Spleen (tissue), 11 donors: ENCODE measurements around the gene FSHR. TPM values are rescaled to one million over a fixed set of nuclear protein-coding genes. Genes with fewer than 3 reads are reported as not detected.

Source experiments
- DNase-seq: peaks from one replicate; pipeline ENCODE4 v3.0.0-alpha.2; 2020
- H3K27ac ChIP-seq, 8 donors: fragments of 200-600 bp; sonication (generic) in 7 of 8; 1 replicate in 4 of 8; 2 replicates in 4 of 8; pipeline versions ENCODE4 v1.5.0 to v1.8.0; 2016 to 2021; ENCODE audit warnings: inconsistent platforms in 4 of 8, mild to moderate bottlenecking in 4 of 8, moderate library complexity in 1 of 8
- H3K27me3 ChIP-seq, 7 donors: fragments of 200-600 bp; sonication (generic) in 6 of 7; replicated peaks in 1 of 7; 1 replicate in 4 of 7; 2 replicates in 3 of 7; pipeline versions ENCODE4 v1.5.0 to v1.8.0; 2016 to 2021; ENCODE audit warnings: inconsistent platforms in 3 of 7, mild to moderate bottlenecking in 1 of 7
- H3K36me3 ChIP-seq, 6 donors: fragments of 200-600 bp; sonication (generic) in 5 of 6; 1 replicate in 4 of 6; 2 replicates in 2 of 6; pipeline versions ENCODE4 v1.5.0 to v1.8.0; 2016 to 2021; ENCODE audit warnings: inconsistent platforms in 2 of 6
- H3K4me1 ChIP-seq, 6 donors: fragments of 200-600 bp; sonication (generic) in 5 of 6; 1 replicate in 3 of 6; 2 replicates in 3 of 6; pipeline versions ENCODE4 v1.5.0 to v1.8.0; 2016 to 2021; ENCODE audit warnings: inconsistent platforms in 3 of 6
- H3K4me3 ChIP-seq, 8 donors: fragments of 200-600 bp; sonication (generic) in 7 of 8; 1 replicate in 4 of 8; 2 replicates in 4 of 8; pipeline versions ENCODE4 v1.5.0 to v1.8.0; 2016 to 2021; ENCODE audit warnings: inconsistent platforms in 4 of 8, mild to moderate bottlenecking in 4 of 8, moderate library complexity in 2 of 8
- H3K9me3 ChIP-seq, 8 donors: fragments of 200-600 bp; sonication (generic) in 7 of 8; 1 replicate in 4 of 8; 2 replicates in 4 of 8; pipeline versions ENCODE4 v1.5.0 to v1.8.0; 2016 to 2021; ENCODE audit warnings: inconsistent platforms in 4 of 8
- POLR2A ChIP-seq, 3 donors: fragments of 450-650 bp; IDR thresholded peaks; one replicate each; pipeline ENCODE4 v1.5.1; 2017; ENCODE audit warnings: antibody characterized with exemption in 3 of 3, mild to moderate bottlenecking in 1 of 3
- POLR2AphosphoS5 ChIP-seq, 3 donors: sonication (generic); formaldehyde crosslinking; IDR thresholded peaks; one replicate each; pipeline ENCODE4 v1.5.1; 2017; ENCODE audit warnings: antibody characterized with exemption in 3 of 3
- WGBS, 5 donors: extraction: QIAGEN DNeasy Blood & Tissue Kit in 3 of 5; methylation state at CpG; one replicate each; pipeline versions ENCODE4 v1.1.5 to v1.1.7; 2013 to 2018; 5-methylcytosine and 5-hydroxymethylcytosine counted together
- intact Hi-C: fragments of 100-400 bp; cut with DNase I; formaldehyde crosslinking; loops from one replicate; pipeline ENCODE4 v1.15.0; 2023; ENCODE audit warnings: low total_unique reads
- polyA plus RNA-seq, 3 donors: library from polyadenylated mRNA; stranded (reverse); fragments of 200-250 nt; gene quantifications; one replicate each; pipeline ENCODE4 v1.2.1, GENCODE V29; 2013
- total RNA-seq, 7 donors: library from RNA; depleted of rRNA in 3 of 7; stranded (reverse); fragments of >200 nt in 3 of 7; fragmentation: NEBNext Ultra II Directional in 4 of 7; extraction: Animal tissue kit (Norgen Biotek cat#: 25700) in 4 of 7; gene quantifications; one replicate each; pipeline versions ENCODE4 v1.1.0 to v1.2.1, GENCODE V29; 2016 to 2021
- TF ChIP-seq, protein P1 (sequence below), 11 experiments: fragments of 200-600 bp in 7 of 11; fragments of 450-650 bp in 4 of 11; sonication (generic) in 4 of 11; IDR thresholded peaks in 8 of 11; conservative IDR thresholded peaks in 3 of 11; 1 replicate in 7 of 11; 2 replicates in 4 of 11; pipeline versions ENCODE4 v1.4.0 to v1.8.0; 2016 to 2021; ENCODE audit warnings: antibody characterized with exemption in 11 of 11, inconsistent platforms in 4 of 11, mild to moderate bottlenecking in 1 of 11
- donor health status: healthy with polysubstance abuse.
- donor health status: DM: no; HTN: no; CAD: no; lungs with moderate emphysema.
- donor health status: DM: no; HTN: no; CAD: no.
- donor health status: Bipolar disorder and iron deficiency.
- donor health status: healthy.
- donor health status: DM: no; HTN: no; CAD: no.
- donor health status: DM: yes; HTN: yes; CAD: no.

FSHR gene
- total and polyA plus RNA-seq, 10 donors: 0.03 TPM; not detected in 9

DNA sequence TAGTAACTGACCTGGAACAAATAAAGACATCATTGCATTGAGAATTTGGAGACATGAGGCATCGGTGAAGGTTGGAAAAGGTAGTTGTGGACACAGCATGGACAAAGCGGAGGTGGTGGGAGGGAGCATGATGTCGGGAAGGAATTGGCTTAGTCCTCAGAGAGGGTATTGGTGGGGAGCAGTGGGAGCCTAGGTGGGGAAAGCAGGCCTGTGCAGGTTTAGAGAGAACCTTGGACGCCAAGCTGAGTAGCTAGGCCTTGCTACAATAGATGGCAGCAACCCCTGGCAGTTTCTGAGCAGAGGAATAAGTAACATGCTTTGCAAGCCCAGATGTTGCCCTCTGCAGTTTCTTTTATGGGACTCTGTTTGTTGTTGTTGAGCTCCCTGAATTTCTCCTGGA, 221.6 kb downstream of the FSHR start:
- Histone ChIP-seq H3K4me1 (no peaks in the 10 kb centered on the region), H3K27ac (no peak overlapping the region), H3K36me3 (no peaks in the 10 kb centered on the region), H3K9me3 (no peaks in the 10 kb centered on the region), H3K27me3 (no peaks in the 10 kb centered on the region), H3K4me3 (no peak overlapping the region)
- DNase-seq: no peak
- intact Hi-C loops: no loop called here
- TF ChIP-seq POLR2AphosphoS5 (IDR thresholded peaks at IDR 0.05): no peak
- no peak for TF ChIP-seq POLR2A (IDR thresholded peaks at IDR 0.05)
- TF ChIP-seq, protein P1, sequence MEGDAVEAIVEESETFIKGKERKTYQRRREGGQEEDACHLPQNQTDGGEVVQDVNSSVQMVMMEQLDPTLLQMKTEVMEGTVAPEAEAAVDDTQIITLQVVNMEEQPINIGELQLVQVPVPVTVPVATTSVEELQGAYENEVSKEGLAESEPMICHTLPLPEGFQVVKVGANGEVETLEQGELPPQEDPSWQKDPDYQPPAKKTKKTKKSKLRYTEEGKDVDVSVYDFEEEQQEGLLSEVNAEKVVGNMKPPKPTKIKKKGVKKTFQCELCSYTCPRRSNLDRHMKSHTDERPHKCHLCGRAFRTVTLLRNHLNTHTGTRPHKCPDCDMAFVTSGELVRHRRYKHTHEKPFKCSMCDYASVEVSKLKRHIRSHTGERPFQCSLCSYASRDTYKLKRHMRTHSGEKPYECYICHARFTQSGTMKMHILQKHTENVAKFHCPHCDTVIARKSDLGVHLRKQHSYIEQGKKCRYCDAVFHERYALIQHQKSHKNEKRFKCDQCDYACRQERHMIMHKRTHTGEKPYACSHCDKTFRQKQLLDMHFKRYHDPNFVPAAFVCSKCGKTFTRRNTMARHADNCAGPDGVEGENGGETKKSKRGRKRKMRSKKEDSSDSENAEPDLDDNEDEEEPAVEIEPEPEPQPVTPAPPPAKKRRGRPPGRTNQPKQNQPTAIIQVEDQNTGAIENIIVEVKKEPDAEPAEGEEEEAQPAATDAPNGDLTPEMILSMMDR (IDR thresholded peaks at IDR 0.05 in 8 of 11, conservative IDR thresholded peaks at IDR 0.05 in 3 of 11): no peak
- 80 to 90% (median 82%) methylated on average over 4 of the region's 4 CpGs for WGBS, 5 donors

DNA sequence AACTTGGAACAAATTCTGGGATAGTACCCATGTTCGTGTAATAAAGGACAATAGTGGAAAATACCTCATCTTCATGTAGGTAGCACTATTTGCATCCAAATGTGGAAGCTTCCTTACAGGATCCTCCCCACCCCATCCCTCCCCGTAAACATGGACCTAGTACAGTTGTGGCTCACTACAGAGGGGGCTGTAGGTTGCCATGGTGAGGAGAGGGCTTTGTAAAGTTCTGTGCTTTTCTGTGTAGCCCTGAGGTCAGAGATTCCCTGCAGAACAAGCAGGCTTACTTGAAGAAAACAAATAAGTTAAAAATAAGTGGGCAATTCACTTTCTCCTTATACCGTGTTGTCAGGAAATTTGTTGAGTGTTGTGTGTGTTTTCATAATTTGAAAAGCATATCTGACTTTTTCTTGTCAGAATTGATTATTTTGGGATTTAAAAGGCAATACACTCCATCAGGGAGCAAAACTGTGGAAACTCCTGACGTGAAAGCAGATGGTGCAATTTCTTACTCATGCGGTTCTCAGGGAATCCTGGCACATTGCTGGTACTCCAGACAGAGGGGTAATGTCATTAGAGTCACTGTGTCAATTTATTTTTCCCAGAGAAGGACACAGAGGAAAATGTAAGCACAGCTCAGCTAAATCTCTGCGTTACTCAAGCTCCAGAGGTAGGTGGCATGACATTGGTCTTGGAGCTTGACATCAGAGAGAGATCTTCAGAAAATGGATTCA, 224.6 kb downstream of the FSHR start:
- Histone ChIP-seq H3K4me3 (no peak overlapping the region), H3K36me3 (no peaks in the 10 kb centered on the region), H3K4me1 (no peaks in the 10 kb centered on the region), H3K27ac (no peak overlapping the region), H3K27me3 (no peaks in the 10 kb centered on the region), H3K9me3 (peaks cover 0 to 10% (median 0%) of the 10 kb centered on the region in 8 donors)
- 75 to 82% (median 79%) methylated on average over 6 of the region's 6 CpGs for WGBS, 5 donors
- intact Hi-C loops: no loop called here
- DNase-seq: no peak
- TF ChIP-seq POLR2AphosphoS5 (IDR thresholded peaks at IDR 0.05): no peak
- no peak for TF ChIP-seq POLR2A (IDR thresholded peaks at IDR 0.05)
- TF ChIP-seq, protein P1 (IDR thresholded peaks at IDR 0.05 in 8 of 11, conservative IDR thresholded peaks at IDR 0.05 in 3 of 11): no peak

DNA sequence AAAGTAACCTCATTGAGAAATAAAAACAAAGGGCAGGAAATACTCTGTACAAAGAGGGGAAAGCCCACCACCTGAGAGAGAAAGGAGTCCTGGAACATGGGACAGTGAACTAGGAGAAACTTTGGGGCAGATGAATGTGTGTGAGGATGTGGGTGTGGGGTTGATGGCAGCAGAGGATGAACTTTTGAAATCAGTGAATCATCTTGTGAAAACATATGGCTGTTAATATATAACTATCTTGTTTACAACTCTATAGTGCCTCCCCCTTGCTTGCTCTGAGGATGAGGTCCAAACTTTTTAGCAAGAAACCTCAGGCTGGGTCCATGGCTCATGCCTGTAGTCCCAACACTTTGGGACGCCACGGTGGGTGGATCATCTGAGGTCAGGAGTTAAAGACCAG, 227.0 kb downstream of the FSHR start:
- DNase-seq: no peak
- TF ChIP-seq, protein P1 (IDR thresholded peaks at IDR 0.05 in 8 of 11, conservative IDR thresholded peaks at IDR 0.05 in 3 of 11): no peak
- TF ChIP-seq POLR2AphosphoS5 (IDR thresholded peaks at IDR 0.05) (no peak), POLR2A (IDR thresholded peaks at IDR 0.05) (no peak)
- no peaks in the 10 kb centered on the region for H3K27me3 ChIP-seq
- no peaks in the 10 kb centered on the region for H3K36me3 ChIP-seq
- no peaks in the 10 kb centered on the region for H3K4me1 ChIP-seq
- no peak overlapping the region for H3K27ac ChIP-seq
- no peak overlapping the region for H3K4me3 ChIP-seq
- 68 to 91% (median 76%) methylated on average over 2 of the region's 2 CpGs for WGBS, 5 donors
- intact Hi-C loops: no loop called here
- H3K9me3 ChIP-seq: peaks cover 0 to 13% (median 0%) of the 10 kb centered on the region in 8 donors

DNA sequence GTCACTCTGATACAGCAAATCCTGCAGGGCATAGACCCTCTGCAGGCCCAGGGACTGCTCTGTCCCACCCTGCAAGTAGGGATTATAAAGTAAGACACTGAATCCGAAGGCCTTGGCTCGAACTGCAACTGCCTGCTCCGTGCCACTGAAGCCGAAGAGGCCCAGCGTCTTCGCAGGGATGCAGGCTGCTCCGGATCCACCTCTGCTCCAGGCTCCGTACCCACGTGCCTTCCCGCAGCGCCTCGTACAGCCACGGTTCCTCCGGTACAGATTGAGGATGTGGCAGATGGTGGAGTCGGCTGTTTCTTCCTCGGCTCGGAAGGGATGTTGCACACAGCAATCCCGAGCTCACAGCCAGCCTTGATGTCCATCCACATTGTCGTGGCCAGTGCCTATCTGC, 238.4 kb downstream of the FSHR start:
- Histone ChIP-seq H3K36me3 (no peaks in the 10 kb centered on the region), H3K27me3 (no peaks in the 10 kb centered on the region), H3K27ac (no peak overlapping the region), H3K9me3 (peaks cover 0 to 11% (median 2%) of the 10 kb centered on the region in 8 donors), H3K4me1 (no peaks in the 10 kb centered on the region), H3K4me3 (no peak overlapping the region)
- intact Hi-C loops: no loop called here
- TF ChIP-seq POLR2A (IDR thresholded peaks at IDR 0.05) (no peak), POLR2AphosphoS5 (IDR thresholded peaks at IDR 0.05) (no peak)
- TF ChIP-seq, protein P1 (IDR thresholded peaks at IDR 0.05 in 8 of 11, conservative IDR thresholded peaks at IDR 0.05 in 3 of 11): no peak
- no peak for DNase-seq
- WGBS, 5 donors: 90 to 94% (median 93%) methylated on average over 19 of the region's 19 CpGs
